Measurements from ENCODE around the gene SLC27A3. TPM values are rescaled to one million over a fixed set of nuclear protein-coding genes. Genes with fewer than 3 reads are reported as not detected.

Gene SLC27A3
- polyA plus RNA-seq, 2 of the 4 experiments (the other 2 are of a cell fraction): 1.3 to 2.1 TPM

GRCh38 chr1:153776845-153777370 lies 1.7 kb downstream of the SLC27A3 start (continued):
- TF ChIP-seq FOXS1 (CRISPR knock-in tag; IDR thresholded peaks at IDR 0.05) (no peak), EHMT2 (IDR thresholded peaks at IDR 0.05; ENCODE audit: low read depth) (no peak)

- FAIRE-seq (no peak), ATAC-seq (no peak), DNase-seq (ENCODE audit: low read depth in 1 of 2, low spot score in 1 of 2) (no peak)
- Histone ChIP-seq H3K4me3 (no peak overlapping the region), H3K4me2 (no peak overlapping the region), H3K27ac (no peak overlapping the region), H3K4me1 (peaks cover 5% of the 10 kb centered on the region; the same call in 1 of the 3 replicates), H3K9me3 (no peaks in the 10 kb centered on the region)
- POLR2A ChIA-PET: no interaction called here
- WGBS (ENCODE audit: missing lambda C conversion rate): 79% methylated on average over 6 of the region's 7 CpGs
- TF ChIP-seq SREBF2 (IDR thresholded peaks at IDR 0.05): no peak
- CTCF ChIA-PET: interaction anchor here (1.6 to 5.7 kb wide), 2 partner anchors 20 to 100 kb away, joined by 5 to 29 read pairs; no protein-coding TSS in a partner anchor
Observed at GRCh38 chr1:153777648-153778047, 2.4 kb downstream of the SLC27A3 start.

DNA sequence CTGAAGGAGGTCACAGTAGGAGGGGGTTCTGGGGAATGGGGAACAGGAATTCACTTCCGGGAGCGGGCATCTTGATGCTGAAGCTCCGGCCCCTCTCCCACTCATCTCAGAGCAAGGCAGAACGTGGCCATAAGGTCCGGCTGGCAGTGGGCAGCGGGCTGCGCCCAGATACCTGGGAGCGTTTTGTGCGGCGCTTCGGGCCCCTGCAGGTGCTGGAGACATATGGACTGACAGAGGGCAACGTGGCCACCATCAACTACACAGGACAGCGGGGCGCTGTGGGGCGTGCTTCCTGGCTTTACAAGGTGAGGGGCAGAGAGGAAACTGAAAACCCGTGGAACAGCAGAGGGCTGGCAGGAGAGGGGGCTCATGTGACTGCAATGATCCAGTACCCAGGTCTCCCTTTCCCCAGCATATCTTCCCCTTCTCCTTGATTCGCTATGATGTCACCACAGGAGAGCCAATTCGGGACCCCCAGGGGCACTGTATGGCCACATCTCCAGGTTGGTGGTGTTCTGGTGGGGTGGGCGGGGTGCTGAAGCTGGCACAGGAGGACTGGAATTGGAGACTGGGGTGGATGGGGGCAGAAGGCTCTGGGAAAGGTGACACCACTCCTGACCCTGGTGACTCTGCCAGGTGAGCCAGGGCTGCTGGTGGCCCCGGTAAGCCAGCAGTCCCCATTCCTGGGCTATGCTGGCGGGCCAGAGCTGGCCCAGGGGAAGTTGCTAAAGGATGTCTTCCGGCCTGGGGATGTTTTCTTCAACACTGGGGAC lies 3.0 kb downstream of the SLC27A3 start:
- Histone ChIP-seq H3K9me3 (no peaks in the 10 kb centered on the region), H3K4me3 (no peak overlapping the region), H3K4me2 (no peak overlapping the region), H3K4me1 (peaks cover 8% of the 10 kb centered on the region; the same call in 2 of the 3 replicates), H3K27ac (no peak overlapping the region)
- ChIA-PET CTCF (interaction anchor here (1.0 to 5.7 kb wide), 4 partner anchors 19 to 209 kb away, joined by 3 to 29 read pairs (median 4); no protein-coding TSS in a partner anchor), POLR2A (no interaction called here)
- WGBS (ENCODE audit: missing lambda C conversion rate): 83% methylated on average over 22 of the region's 22 CpGs
- ATAC-seq: no peak
- TF ChIP-seq EHMT2 (IDR thresholded peaks at IDR 0.05; ENCODE audit: low read depth): no peak
- TF ChIP-seq USF2 (IDR thresholded peaks at IDR 0.05): no peak
- TF ChIP-seq HOXA7 (CRISPR knock-in tag; IDR thresholded peaks at IDR 0.05): no peak
- no peak for TF ChIP-seq JUN (IDR thresholded peaks at IDR 0.05)
- TF ChIP-seq MAZ (IDR thresholded peaks at IDR 0.05; ENCODE audit: borderline replicate concordance, low read depth, low read length): no peak
- no peak for TF ChIP-seq CEBPB (IDR thresholded peaks at IDR 0.05)
- no peak for FAIRE-seq
- DNase-seq (ENCODE audit: low read depth in 1 of 2, low spot score in 1 of 2): no peak

DNA sequence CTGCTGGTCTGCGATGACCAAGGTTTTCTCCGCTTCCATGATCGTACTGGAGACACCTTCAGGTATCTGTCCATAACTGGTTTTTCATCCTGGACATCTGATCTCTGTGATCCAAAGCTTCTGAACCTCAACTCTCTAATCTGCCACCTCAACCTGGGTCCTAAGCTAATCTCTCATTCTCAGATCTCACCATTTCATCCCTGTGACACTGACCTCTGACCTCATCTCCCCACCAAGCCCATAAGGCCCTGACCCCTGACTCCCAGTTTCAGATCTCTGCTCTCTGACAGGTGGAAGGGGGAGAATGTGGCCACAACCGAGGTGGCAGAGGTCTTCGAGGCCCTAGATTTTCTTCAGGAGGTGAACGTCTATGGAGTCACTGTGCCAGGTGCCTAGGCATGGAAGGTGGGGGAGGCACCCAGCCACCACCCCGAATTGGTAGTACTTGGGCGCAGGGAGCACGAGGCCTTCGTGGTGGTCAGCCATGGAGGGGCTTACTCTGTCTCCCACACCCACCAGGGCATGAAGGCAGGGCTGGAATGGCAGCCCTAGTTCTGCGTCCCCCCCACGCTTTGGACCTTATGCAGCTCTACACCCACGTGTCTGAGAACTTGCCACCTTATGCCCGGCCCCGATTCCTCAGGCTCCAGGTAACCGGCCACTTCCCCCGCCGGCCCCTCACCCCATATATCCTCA lies 3.8 kb downstream of the SLC27A3 start:
- Histone ChIP-seq H3K4me1 (peaks cover 8% of the 10 kb centered on the region; the same call in 2 of the 3 replicates), H3K9me3 (no peaks in the 10 kb centered on the region), H3K4me3 (no peak overlapping the region), H3K27ac (no peak overlapping the region), H3K4me2 (no peak overlapping the region)
- FAIRE-seq (no peak), DNase-seq (ENCODE audit: low read depth in 1 of 2, low spot score in 1 of 2) (no peak), ATAC-seq (no peak)
- POLR2A ChIA-PET: no interaction called here
- 74% methylated on average over 18 of the region's 18 CpGs for WGBS (ENCODE audit: missing lambda C conversion rate)
- CTCF ChIA-PET: interaction anchor here (1.0 to 5.7 kb wide), 4 partner anchors 18 to 208 kb away, joined by 3 to 29 read pairs (median 4); no protein-coding TSS in a partner anchor
- TF ChIP-seq KDM1A (IDR thresholded peaks at IDR 0.05; ENCODE audit: low read depth): no peak
- TF ChIP-seq RNF2 (IDR thresholded peaks at IDR 0.05; ENCODE audit: borderline replicate concordance, low read depth): no peak

DNA sequence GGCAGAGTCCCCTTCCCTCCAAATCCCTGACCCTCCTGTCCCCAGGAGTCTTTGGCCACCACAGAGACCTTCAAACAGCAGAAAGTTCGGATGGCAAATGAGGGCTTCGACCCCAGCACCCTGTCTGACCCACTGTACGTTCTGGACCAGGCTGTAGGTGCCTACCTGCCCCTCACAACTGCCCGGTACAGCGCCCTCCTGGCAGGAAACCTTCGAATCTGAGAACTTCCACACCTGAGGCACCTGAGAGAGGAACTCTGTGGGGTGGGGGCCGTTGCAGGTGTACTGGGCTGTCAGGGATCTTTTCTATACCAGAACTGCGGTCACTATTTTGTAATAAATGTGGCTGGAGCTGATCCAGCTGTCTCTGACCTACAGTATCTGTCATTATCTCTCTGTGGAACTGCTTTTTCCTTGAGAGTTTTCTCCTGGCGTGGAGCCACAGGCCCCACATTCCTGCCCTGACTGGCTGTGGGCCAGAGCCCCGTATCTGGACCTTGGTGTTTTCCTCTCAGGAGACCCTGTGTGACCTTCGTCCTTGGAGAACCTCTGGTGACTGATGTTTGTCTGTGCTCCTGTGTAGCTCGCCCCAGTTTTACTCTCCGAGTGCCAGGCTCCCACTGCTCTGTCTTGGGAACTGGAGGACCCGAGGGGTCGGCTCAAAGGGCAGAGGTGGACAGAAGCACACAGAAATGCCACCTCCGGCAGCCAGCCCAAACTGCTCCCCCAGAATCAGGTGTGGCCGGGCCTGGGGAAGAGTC lies 4.8 kb downstream of the SLC27A3 start:
- H3K4me1 ChIP-seq: peaks cover 8% of the 10 kb centered on the region; the same call in 2 of the 3 replicates
- WGBS (ENCODE audit: missing lambda C conversion rate): 67% methylated on average over 16 of the region's 17 CpGs
- FAIRE-seq: no peak
- no peak for TF ChIP-seq HOXB5 (CRISPR knock-in tag; IDR thresholded peaks at IDR 0.05)
- TF ChIP-seq, protein P1, sequence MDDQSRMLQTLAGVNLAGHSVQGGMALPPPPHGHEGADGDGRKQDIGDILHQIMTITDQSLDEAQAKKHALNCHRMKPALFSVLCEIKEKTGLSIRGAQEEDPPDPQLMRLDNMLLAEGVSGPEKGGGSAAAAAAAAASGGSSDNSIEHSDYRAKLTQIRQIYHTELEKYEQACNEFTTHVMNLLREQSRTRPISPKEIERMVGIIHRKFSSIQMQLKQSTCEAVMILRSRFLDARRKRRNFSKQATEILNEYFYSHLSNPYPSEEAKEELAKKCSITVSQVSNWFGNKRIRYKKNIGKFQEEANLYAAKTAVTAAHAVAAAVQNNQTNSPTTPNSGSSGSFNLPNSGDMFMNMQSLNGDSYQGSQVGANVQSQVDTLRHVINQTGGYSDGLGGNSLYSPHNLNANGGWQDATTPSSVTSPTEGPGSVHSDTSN (IDR thresholded peaks at IDR 0.05): no peak
- TF ChIP-seq, protein P2, sequence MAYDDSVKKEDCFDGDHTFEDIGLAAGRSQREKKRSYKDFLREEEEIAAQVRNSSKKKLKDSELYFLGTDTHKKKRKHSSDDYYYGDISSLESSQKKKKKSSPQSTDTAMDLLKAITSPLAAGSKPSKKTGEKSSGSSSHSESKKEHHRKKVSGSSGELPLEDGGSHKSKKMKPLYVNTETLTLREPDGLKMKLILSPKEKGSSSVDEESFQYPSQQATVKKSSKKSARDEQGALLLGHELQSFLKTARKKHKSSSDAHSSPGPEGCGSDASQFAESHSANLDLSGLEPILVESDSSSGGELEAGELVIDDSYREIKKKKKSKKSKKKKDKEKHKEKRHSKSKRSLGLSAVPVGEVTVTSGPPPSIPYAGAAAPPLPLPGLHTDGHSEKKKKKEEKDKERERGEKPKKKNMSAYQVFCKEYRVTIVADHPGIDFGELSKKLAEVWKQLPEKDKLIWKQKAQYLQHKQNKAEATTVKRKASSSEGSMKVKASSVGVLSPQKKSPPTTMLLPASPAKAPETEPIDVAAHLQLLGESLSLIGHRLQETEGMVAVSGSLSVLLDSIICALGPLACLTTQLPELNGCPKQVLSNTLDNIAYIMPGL (CRISPR knock-in tag; IDR thresholded peaks at IDR 0.05; ENCODE audit: borderline replicate concordance): no peak
- TF ChIP-seq FOSB (CRISPR knock-in tag; IDR thresholded peaks at IDR 0.05): no peak
- no peak for TF ChIP-seq RAD21 (conservative IDR thresholded peaks at IDR 0.05 in 1 of 2, IDR thresholded peaks at IDR 0.05 in 1 of 2)
- TF ChIP-seq JUNB (IDR thresholded peaks at IDR 0.05): no peak
- TF ChIP-seq HOXB13 (CRISPR knock-in tag; IDR thresholded peaks at IDR 0.05; ENCODE audit: low read depth): no peak
- TF ChIP-seq, protein P3, sequence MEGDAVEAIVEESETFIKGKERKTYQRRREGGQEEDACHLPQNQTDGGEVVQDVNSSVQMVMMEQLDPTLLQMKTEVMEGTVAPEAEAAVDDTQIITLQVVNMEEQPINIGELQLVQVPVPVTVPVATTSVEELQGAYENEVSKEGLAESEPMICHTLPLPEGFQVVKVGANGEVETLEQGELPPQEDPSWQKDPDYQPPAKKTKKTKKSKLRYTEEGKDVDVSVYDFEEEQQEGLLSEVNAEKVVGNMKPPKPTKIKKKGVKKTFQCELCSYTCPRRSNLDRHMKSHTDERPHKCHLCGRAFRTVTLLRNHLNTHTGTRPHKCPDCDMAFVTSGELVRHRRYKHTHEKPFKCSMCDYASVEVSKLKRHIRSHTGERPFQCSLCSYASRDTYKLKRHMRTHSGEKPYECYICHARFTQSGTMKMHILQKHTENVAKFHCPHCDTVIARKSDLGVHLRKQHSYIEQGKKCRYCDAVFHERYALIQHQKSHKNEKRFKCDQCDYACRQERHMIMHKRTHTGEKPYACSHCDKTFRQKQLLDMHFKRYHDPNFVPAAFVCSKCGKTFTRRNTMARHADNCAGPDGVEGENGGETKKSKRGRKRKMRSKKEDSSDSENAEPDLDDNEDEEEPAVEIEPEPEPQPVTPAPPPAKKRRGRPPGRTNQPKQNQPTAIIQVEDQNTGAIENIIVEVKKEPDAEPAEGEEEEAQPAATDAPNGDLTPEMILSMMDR (IDR thresholded peaks at IDR 0.05): no peak

More for the DNA sequence above, 4.8 kb downstream of the SLC27A3 start:
- no peak for DNase-seq (ENCODE audit: low read depth in 1 of 2, low spot score in 1 of 2)
- Histone ChIP-seq H3K4me2 (no peak overlapping the region), H3K9me3 (no peaks in the 10 kb centered on the region), H3K4me3 (no peak overlapping the region), H3K27ac (no peak overlapping the region)
- CTCF ChIA-PET: interaction anchor here (0.8 to 5.7 kb wide), 5 partner anchors 8 to 269 kb away, joined by 3 to 29 read pairs (median 4); no protein-coding TSS in a partner anchor
- ATAC-seq: no peak
- POLR2A ChIA-PET: no interaction called here
